Neural cell (in vitro differentiated cells): ENCODE data around the gene TNRC6C.

Source experiments
- EP300 ChIP-seq: fragments of 450-650 bp; conservative IDR thresholded peaks from 2 replicates; pipeline ENCODE4 v1.6.1; 2014; ENCODE audit warnings: antibody characterized with exemption, mild to moderate bottlenecking, moderate library complexity; ENCODE audit not compliant: poor library complexity, severe bottlenecking
- EZH2 ChIP-seq: fragments of 200-600, 300-800 bp; shearing (Covaris generic), sonication (generic); IDR thresholded peaks from 2 replicates; pipeline ENCODE4 v1.6.1; 2014; ENCODE audit warnings: antibody characterized with exemption, low read length, borderline replicate concordance, mild to moderate bottlenecking; ENCODE audit not compliant: insufficient read depth, poor library complexity, severe bottlenecking
- POLR2AphosphoS5 ChIP-seq: IDR thresholded peaks from 2 replicates; pipeline ENCODE4 v1.6.1; 2012
- RAD21 ChIP-seq: fragments of 450-650 bp; conservative IDR thresholded peaks from 2 replicates; pipeline ENCODE4 v1.6.1; 2014; ENCODE audit warnings: antibody characterized with exemption, mild to moderate bottlenecking, moderate library complexity
- SMC3 ChIP-seq: fragments of 450-650 bp; conservative IDR thresholded peaks from 2 replicates; pipeline ENCODE4 v1.6.1; 2014; ENCODE audit warnings: antibody characterized with exemption, mild to moderate bottlenecking, moderate library complexity; ENCODE audit not compliant: poor library complexity
- TAF1 ChIP-seq: IDR thresholded peaks from 2 replicates; pipeline ENCODE4 v1.6.1; 2012; ENCODE audit warnings: low read depth
- TF ChIP-seq, protein P1 (sequence below): fragments of 450-650 bp; IDR thresholded peaks from 2 replicates; pipeline ENCODE4 v1.5.1; 2014; ENCODE audit warnings: antibody characterized with exemption, mild to moderate bottlenecking, moderate library complexity; ENCODE audit not compliant: poor library complexity, severe bottlenecking

DNA sequence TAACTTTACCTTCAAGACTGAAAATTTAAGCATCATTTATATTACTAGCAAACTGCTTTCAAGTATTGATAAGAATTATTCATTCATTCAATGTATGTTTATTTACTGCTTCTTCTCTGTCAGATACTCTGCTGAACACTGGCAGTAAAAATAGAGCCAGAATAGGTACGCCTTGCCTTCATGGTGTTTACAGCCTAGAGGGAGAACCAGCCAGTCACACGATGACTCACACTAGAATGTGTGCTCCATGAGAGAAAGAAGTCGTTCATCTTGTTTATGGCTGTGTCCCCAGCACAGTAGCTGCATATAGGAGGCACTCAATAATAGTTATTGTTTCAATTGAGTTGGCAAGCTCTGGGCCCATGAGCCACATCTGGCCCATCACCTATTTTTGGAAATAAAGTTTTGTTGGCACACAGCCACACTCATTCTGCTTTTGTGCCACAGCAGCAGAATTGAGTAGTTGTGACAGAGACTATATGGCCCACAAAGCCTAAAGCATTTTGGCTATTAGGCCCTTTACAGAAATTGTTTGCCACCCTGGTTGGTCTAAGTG, 85.9 kb downstream of the TNRC6C start:
- TF ChIP-seq, protein P1, sequence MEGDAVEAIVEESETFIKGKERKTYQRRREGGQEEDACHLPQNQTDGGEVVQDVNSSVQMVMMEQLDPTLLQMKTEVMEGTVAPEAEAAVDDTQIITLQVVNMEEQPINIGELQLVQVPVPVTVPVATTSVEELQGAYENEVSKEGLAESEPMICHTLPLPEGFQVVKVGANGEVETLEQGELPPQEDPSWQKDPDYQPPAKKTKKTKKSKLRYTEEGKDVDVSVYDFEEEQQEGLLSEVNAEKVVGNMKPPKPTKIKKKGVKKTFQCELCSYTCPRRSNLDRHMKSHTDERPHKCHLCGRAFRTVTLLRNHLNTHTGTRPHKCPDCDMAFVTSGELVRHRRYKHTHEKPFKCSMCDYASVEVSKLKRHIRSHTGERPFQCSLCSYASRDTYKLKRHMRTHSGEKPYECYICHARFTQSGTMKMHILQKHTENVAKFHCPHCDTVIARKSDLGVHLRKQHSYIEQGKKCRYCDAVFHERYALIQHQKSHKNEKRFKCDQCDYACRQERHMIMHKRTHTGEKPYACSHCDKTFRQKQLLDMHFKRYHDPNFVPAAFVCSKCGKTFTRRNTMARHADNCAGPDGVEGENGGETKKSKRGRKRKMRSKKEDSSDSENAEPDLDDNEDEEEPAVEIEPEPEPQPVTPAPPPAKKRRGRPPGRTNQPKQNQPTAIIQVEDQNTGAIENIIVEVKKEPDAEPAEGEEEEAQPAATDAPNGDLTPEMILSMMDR = no peak
- TF ChIP-seq EZH2 (no peak), POLR2AphosphoS5 (no peak), SMC3 (no peak), TAF1 (no peak), EP300 (no peak), RAD21 (no peak)
